HG03139 (cell line): Measurements from ENCODE around the gene TPSD1.
"Not testable (repeated sequence)": the region's sequence is repeated elsewhere in the genome, so short reads cannot be mapped to it uniquely, and the experiment has no call there.

Source experiments
- ATAC-seq: cut with Tn5 transposase; IDR thresholded peaks from one replicate; pipeline ENCODE4 v1.9.1; 2021; ENCODE audit not compliant: unreplicated experiment

TPSD1 gene

DNA sequence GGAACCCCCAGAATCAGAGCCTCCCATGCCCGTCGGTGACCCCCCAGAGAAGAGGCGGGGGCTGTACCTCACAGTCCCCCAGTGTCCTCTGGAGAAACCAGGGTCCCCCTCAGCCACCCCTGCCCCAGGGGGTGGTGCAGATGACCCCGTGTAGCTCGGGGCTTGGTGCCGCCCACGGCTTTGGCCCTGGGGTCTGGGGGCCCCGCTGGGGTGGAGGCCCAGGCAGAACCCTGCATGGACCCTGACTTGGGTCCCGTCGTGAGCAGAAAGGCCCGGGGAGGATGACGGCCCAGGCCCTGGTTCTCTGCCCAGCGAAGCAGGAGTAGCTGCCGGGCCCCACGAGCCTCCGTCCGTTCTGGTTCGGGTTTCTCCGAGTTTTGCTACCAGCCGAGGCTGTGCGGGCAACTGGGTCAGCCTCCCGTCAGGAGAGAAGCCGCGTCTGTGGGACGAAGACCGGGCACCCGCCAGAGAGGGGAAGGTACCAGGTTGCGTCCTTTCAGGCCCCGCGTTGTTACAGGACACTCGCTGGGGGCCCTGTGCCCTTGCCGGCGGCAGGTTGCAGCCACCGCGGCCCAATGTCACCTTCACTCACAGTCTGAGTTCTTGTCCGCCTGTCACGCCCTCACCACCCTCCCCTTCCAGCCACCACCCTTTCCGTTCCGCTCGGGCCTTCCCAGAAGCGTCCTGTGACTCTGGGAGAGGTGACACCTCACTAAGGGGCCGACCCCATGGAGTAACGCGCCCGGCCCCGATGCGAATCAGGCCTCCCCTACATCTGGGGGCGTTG is 34.8 kb upstream of the TPSD1 start:
- no peak for ATAC-seq

DNA sequence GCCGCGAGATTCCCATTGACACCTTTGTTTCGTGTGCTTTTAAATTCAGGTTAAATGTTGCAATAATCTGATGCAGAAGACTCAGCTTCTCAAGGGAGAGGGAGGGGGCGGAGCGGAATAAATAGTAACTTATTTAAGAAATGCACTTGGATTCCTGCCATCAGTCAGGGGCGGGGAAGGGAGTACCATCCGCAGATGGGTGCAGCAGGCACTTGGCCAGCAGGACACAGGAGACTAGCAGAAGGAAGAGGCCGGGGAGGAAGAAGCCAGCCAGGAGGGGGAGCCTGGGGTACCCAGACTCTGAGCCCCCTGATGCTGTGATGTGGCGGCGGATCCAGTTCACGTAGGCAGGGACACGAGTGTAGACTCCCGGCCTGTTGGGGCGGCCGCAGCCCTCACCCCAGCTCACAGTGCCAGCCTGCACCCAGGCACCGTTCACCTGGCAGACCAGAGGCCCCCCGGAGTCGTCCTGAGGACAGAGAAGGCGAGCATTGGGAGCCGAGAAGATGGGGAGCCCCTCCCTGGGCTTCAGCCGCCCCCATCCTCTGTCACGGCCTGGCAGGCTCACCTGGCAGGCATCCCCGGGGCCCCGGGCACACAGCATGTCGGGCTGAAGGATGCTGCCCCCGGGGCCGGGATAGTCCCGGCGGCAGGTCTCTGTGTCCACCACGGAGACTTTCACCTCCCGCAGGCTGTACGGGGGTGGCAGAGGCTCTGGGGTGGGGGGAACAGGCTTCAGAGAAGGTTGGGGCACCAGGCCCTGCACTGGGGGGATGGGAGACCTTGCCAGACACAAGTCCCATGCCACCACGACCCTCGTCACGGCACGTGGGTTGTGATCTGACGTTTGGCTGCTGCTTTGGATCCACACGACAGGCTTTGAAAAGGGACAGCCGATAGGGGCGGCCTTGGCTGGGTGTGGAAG is 34.0 kb upstream of the TPSD1 start:
- ATAC-seq, result no peak

DNA sequence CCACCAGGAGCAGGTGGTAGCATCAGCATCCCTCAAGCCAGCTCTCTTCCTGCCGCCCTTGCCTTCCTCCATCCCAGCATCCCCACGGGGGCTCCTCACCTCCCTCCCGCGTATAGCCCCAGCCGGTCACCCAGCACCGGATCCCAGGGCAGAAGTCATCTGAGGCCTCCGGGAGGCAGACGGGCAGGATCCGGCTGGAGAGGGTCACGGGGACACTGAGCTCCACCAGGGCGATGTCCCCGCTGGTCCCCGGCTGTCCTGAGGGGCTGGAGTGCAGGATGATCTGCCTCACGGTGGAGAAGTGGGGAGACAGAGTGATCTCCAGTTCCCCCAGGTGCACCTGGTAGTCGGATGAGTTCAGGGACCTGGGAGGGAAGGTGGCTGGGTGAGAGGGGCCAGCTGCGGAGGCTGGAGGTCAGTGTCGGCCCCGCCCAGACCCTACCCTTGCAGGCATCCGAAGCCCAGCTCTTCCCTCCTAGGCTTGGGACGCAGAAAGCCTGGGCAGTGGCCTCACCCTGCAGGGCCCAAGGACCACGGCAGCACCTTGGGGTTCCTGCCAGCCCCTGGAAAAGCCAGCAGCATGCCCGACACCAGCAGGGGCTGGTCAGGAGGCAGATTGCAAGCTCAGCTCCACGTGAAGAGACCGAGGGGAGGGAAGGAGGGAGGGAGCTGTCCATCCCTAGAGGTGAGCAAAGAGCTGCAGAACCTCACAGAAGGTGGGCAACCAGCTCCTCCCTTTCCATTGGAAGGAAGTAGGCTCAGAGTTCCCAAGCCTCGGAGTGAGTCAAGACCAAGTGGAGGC is 33.1 kb upstream of the TPSD1 start:
- no peak for ATAC-seq

DNA sequence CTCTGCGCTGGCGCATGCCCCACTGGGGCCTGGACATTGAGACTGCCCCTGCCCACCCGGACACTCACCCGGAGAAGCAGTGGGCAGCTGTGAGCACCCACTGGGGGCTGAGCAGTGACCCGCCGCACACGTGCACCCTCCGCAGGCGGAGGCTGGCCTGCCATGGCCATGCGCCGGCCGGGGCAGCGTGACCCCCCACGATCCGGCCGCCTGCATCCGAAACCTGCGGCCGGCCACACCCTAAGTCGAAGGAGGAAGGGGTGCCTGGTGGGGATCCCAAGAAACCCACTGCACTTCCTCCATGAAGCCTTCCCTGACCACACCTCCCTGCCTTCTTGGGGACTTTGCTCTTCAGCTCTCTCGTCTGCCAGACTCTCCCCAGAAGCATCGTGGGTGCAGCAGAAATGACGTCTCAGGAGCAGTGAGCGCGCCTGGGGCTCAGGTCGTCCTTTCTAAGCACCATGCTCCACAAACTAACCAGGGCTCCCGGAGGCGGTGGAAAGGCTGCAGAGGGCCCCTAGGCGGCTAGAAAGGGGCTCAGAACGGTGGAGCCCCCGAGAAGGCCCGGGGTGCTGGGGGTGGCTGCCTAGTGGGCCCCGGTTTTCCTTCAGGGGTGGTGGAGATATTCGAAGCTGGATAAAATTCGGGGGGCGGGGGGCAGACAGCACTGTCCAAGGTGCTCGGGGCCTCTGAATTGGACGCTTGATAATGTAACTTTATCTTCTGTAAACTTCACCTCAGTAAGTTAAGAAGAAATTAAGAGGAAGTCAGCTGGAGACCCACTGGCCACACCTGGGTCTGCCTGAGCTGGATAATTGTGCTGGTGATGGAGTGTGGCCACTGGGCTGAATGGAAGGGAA is 32.3 kb upstream of the TPSD1 start:
- no peak for ATAC-seq

DNA sequence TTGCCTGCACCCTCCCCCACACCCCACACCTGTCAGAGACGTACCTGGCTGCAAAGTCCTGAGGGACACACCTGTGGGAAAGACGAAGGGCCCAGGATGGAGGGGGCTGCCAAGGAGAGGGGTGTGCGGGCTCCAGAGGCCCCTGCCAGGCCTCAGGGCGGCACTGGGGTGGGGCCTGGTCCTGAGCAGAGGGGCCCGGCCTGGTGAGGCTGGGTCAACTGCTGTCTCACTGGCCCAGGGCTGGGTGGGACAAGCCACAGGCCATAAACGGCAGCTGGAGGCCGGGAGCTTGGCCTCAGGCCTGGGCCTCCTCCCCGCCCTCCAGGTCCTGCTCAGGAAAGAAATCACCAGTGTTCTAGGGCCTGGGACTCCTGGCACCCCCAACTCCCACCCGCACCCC is 31.3 kb upstream of the TPSD1 start:
- no peak for ATAC-seq

DNA sequence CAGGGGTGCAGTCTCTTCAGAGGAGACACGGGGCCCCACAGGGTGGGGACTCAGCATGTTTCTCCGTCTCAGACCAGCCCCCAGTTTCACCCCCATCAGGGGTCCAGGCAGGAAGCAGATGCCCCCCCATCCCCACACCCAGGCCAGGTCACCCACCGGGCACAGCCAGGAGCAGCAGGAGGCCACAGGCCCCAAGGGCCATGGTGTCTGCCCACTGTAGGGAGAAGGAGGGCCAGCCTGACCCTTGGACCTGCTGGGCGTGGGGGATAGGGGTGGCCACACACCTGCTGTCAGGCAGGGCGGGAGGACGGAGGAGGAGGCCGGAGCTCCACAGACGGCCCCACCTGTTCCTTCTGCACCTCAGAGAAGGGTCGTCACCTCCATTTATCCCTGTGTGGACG is 30.8 kb upstream of the TPSD1 start, which contains the start of gene TPSG1:
Gene TPSG1 (minus strand): TSS at position 218 of the 401 bp plus-strand sequence. CDS start 16 bp downstream, at position 202.
- ATAC-seq, result no peak

DNA sequence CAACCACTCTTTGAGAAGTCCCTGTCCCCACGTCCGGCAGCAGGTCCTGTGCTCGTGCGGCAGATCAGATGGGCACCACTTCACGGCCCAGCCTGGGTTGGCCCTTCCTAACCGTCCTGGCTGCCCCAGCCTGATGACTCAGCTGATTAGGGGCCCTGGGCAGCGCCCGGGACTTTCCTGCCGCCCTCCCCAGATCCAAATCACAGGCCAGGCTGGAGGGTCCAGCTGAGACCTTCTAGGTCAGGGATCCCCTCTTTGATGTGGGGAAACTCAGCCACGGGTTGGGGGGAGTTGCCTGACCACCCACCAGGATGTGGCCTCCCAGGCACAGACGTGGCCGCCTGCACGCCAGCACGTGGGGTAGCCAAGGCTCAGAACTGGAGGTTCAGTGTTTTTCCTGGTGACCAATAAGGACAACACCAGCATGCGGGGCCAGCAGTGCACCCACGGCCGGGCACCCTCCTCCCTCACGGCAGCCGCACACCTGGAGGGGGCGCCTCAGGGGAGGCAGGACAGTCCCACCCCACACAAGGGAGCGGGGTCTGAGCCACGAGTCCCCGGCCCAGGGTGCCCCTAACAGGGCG is 30.0 kb upstream of the TPSD1 start:
- not testable (repeated sequence) for ATAC-seq

DNA sequence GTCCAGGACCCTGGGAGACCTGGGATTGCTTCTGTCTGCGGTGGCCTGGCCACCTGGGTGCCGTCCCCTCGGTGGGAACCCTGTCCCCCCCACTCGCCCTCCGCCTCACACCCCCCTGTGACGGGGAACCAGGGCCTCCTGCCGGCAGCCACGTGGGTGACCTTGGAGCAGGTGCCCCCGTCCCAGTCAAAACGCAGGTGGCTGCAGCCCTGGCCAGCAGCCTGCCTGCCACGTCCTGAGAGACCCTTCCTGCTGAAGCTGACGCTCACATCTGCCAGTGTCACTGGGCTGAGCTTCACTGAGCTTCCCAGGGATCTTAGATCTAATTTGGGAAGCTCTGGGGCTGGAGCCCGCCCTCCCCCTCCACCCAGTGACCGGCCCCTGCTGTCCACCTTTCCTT is 29.2 kb upstream of the TPSD1 start:
- ATAC-seq, result not testable (repeated sequence)

DNA sequence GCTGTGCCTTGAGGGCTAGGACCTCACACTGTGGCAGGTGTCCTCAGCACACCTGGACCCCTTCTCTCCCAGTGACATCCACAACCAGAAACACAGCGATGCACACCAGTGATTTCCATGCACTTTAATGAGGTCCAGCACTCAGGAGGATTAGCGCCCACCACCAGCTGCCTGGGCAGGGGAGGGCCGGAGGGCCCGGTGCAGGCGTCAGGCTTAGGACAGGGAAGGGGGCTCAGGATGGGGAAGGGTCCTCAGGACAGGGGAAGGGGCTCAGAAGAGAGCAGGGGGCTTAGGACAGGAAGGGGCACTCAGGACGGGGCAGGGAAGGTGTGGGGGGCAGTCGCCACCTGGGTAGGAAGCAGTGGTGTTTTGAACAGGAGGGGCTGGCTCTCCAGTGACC is 27.6 kb upstream of the TPSD1 start:
- not testable (repeated sequence) for ATAC-seq

DNA sequence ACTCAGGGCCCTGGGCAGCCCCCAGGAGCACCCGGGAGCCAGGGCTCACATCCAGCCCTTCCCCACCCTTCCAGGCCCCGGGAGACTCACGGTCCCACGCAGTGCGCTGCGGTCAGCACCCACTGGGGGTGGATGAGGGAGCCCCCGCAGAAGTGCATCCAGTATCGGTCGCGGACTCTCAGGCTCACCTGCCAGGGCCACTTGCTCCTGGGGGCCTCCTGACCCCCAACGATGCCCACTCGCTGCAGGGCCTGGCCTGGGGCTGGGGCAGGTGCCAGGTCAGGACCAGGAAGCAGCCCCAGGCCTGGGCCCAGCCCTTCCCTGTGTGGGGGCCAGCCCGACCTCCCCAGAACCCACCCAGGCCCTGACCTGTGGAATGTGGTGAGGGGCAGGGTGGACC is 26.4 kb upstream of the TPSD1 start:
- not testable (repeated sequence) for ATAC-seq

DNA sequence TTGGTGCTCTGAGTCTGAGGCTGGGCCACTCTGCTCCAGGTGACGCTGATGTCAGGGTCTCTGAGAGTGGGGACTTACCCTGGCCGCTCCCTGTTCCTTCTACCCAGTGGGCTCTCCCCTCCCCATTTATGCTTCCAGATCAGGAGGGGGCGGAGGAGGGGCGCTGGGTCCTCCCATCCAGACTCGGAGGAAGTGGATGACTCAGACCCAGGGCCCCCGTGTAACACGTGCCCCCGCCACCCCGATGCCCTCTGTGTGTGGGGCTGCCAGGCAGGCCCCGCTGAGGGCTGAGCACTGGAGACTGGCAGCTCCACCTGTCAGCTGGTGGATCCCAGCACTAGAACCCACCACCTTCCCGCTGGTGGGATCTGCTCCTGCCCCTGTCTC is 25.8 kb upstream of the TPSD1 start, which contains the start of gene TPSB2:
Gene TPSB2 (minus strand): TSS at position 101 of the 387 bp plus-strand sequence. CDS start 233 bp downstream, outside the sequence.
- not testable (repeated sequence) for ATAC-seq

DNA sequence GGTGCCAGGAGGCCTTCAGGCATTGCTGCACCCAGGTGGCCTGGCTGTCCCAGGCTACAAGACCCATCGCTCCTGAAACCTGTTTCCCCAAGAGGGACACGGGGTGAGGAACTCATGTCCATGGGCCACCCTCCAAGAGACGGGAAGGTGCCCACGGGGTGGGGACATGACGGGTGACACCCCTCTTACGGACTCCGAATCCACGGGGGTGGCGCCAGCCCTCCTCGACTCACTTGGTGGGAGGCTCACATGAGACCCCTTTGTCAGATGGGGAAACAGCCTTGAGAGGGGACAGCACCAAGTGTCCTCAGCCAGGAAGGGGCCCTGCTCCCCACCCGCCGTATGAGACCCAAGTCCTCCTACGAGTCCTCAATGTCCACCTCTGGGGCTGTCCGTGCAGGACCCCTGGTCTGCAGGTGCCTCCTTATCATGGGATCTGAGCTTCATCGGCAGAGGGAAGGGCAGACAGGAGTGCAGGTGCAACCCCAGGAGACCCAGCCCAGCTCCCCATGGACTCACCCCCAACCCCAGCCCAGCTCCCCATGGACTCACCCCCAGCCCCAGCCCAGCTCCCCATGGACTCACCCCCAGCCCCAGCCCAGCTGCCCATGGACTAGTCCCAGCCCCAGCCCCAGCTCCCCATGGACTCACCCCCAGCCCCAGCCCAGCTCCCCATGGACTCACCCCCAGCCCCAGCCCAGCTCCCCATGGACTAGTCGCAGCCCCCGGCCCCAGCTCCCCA is 25.2 kb upstream of the TPSD1 start:
- not testable (repeated sequence) for ATAC-seq

DNA sequence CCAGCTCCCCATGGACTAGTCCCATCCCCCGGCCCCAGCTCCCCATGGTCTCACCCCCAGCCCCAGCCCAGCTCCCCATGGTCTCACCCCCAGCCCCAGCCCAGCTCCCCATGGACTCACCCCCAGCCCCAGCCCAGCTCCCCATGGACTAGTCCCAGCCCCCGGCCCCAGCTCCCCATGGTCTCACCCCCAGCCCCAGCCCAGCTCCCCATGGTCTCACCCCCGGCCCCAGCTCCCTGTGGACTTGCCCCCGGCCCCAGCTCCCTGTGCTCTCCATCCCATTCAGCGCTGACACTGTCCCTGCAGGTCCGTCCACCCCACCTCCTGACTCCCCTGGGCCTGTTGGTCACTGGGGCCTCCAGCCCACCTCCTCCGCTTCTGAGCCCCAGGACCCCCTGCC is 24.6 kb upstream of the TPSD1 start:
- ATAC-seq, result not testable (repeated sequence)

DNA sequence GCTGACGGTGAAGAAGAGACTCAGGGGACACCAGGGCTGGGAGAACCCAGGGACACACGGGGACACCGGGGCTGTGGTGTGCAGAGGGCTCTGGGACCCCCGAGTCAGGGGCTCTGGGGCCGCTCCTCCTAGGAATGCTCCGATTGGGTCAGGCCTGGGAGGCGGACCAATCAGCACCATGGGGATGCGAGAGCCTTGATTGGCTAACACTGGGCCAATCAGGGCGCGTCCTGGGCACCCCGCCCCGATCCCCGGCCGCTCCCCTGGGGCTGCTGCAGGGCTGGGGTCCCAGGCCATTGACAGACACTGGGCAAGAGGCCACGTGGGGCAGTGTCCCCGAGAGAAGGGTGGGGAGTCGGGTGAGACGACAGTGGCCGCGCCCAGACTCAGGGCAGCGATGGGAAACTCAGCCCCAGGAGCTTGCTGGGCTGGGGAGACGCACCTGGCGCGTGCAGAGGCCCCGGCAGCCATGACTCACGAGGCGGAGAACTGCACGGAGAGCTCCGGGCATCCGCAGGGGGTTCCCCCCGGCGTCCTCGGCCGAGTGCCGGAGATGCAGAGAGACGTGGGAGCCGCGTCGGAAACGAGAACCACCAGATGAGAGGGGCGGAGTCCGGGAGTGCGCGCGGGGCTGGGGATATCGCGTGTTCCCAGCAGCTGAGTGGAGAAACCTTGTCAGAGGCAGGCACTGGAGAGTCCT is 23.7 kb upstream of the TPSD1 start:
- not testable (repeated sequence) for ATAC-seq

DNA sequence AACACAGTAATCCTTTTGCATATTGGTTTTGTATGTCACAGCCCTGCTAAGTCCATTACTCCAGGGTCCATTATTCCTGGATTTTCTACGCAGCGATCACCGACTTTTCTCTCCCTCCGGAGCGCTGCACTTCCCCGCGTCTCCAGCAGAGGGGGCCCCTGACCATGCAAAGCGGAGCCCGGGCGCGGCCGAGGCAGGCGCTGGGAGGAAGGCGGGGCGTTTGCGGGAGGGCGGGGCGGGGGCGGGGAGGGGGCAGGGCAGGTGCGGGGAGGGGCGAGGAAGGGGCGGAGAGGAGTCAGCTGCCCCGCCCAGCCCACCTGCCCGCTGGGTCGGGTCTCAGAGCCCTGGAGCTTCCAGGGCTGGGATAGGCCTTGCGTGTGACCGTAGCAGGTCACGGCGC is 19.2 kb upstream of the TPSD1 start:
- not testable (repeated sequence) for ATAC-seq

DNA sequence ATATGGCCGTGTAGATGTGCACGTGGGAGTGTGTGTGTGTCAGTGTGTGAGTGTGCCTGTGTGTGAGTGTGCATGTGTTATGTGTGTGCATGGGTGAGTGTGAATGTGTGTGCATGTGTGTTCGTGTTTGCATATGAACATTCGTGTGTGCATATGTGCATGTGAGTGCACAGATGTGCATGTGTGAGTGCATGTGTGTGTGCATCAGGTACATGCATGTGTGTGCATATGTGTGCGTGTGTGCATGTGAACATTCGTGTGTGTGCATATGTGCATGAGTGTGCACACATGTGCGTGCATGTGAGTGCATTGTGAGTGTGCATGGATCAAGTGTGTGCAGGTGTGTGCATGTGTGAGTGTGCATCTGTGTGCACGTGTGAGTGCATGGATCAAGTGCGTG is 17.9 kb upstream of the TPSD1 start:
- ATAC-seq, result no peak

DNA sequence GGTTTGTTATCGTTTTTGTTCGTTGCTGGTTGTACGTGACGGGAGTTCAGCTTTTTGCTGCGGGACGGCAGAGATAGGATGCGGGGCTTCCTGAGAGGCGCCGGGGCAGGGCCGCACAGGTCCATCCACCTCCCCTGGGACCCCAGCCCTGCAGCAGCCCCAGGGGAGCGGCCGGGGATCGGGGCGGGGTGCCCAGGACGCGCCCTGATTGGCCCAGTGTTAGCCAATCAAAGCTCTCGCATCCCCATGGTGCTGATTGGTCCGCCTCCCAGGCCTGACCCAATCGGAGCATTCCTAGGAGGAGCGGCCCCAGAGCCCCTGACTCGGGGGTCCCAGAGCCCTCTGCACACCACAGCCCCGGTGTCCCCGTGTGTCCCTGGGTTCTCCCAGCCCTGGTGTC is 17.0 kb upstream of the TPSD1 start:
- not testable (repeated sequence) for ATAC-seq

DNA sequence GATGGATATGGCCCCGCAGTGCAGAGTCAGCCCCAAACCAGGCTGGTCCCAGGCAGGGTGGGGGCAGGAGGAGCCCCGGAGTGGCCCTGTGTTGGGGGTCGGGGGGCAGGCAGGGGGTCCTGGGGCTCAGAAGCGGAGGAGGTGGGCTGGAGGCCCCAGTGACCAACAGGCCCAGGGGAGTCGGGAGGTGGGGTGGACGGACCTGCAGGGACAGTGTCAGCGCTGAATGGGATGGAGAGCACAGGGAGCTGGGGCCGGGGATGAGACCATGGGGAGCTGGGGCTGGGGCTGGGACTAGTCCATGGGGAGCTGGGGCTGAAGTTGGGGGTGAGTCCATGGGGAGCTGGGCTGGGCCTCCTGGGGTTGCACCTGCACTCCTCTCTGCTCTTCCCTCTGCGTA is 16.3 kb upstream of the TPSD1 start:
- not testable (repeated sequence) for ATAC-seq
